ENCODE measurements around the gene COG6. TPM values are rescaled to one million over a fixed set of nuclear protein-coding genes. Genes with fewer than 3 reads are reported as not detected.

Gene COG6
- total RNA-seq (10 to 100 TPM; 28.0 to 34.4 (median 31.3) TPM), polyA plus RNA-seq (11.5 TPM)
- long read RNA-seq, donor 1, transcript COG6-204 (19 exons, 3,563 nt) = major isoform, 51 of 65 reads
- long read RNA-seq, donor 1, partial matches to known transcripts = 5 of 65 reads
- long read RNA-seq, donor 1, other reads (novel, unspliced or antisense) = 9 of 65 reads
- long read RNA-seq, donor 2, transcript COG6-204 (19 exons, 3,563 nt) = major isoform, 25 of 29 reads
- long read RNA-seq, donor 2, partial matches to known transcripts = 0 of 29 reads
- long read RNA-seq, donor 2, other reads (novel, unspliced or antisense) = 4 of 29 reads
- long read RNA-seq, donor 3, transcript COG6-204 (19 exons, 3,563 nt) = major isoform, 73 of 101 reads
- long read RNA-seq, donor 3, partial matches to known transcripts = 12 of 101 reads
- long read RNA-seq, donor 3, other reads (novel, unspliced or antisense) = 16 of 101 reads
- long read RNA-seq, donor 4, transcript COG6-204 (19 exons, 3,563 nt) = major isoform, 13 of 14 reads
- long read RNA-seq, donor 4, partial matches to known transcripts = 1 of 14 reads
- long read RNA-seq, donor 4, other reads (novel, unspliced or antisense) = 0 of 14 reads

GRCh38 chr13:39655569-39656324 is at the start of gene COG6:
TSS of gene COG6 (plus strand) at chr13:39655662. CDS start at chr13:39655727, 65 bp downstream.
- Histone ChIP-seq H3K9me3 (ENCODE audit: control insufficient read depth, low read length) (no peaks in the 10 kb centered on the region), H3K4me1 (ENCODE audit: control insufficient read depth, insufficient read depth, low read length) (peaks cover 1% of the 10 kb centered on the region), H3K4me3 (ENCODE audit: low read length) (peak within 1 kb of the TSS; percentile 76), H3K27ac (ENCODE audit: low read length) (peak within 1 kb of the TSS; percentile 53), H3K27me3 (ENCODE audit: control insufficient read depth, insufficient read depth) (no peaks in the 10 kb centered on the region)
- DNase-seq (peak; percentile 92 to 97 (median 97)), ATAC-seq (peak; percentile 98 to 99)
- under 1% methylated on average over 59 of the region's 59 CpGs for WGBS
- intact Hi-C loops (cut with DNase I) = no loop called here

GRCh38 chr13:39605677-39606320 is 49.7 kb upstream of the COG6 start:
- ATAC-seq (no peak), DNase-seq (no peak)
- Histone ChIP-seq H3K27ac (ENCODE audit: low read length) (no peak overlapping the region), H3K27me3 (ENCODE audit: control insufficient read depth, insufficient read depth) (no peaks in the 10 kb centered on the region), H3K4me3 (ENCODE audit: low read length) (no peak overlapping the region), H3K9me3 (ENCODE audit: control insufficient read depth, low read length) (no peaks in the 10 kb centered on the region), H3K4me1 (ENCODE audit: control insufficient read depth, insufficient read depth, low read length) (peaks cover 3% of the 10 kb centered on the region)
- WGBS = 92% methylated on average over 3 of the region's 3 CpGs
- intact Hi-C loops (cut with DNase I) = loop anchor here in 2 of 4 donors (10.0 kb wide), 2 partner anchors 191 to 331 kb away; no protein-coding TSS in a partner anchor

DNA sequence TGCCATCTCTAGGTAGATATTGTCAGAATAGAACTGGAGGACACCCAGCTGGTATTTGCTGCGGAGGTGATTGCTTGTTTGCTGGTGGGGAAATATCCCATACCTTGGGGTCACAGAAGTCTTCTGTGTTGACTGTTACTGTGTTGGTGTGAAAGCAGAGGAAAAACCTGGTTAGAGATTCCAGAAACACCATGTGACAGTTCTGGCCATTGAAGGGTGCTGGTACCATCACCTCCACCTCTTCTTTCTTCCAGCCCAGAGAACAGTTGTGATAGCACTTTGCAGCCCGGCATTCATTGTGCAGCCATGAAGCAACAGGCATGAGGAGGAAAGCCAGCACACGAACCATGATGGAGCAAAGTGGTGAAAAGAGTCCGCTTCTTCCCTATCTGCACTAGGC is 47.6 kb upstream of the COG6 start:
- Histone ChIP-seq H3K4me3 (ENCODE audit: low read length) (no peak overlapping the region), H3K27me3 (ENCODE audit: control insufficient read depth, insufficient read depth) (no peaks in the 10 kb centered on the region), H3K27ac (ENCODE audit: low read length) (no peak overlapping the region), H3K4me1 (ENCODE audit: control insufficient read depth, insufficient read depth, low read length) (no peaks in the 10 kb centered on the region), H3K9me3 (ENCODE audit: control insufficient read depth, low read length) (no peaks in the 10 kb centered on the region)
- DNase-seq = no peak
- ATAC-seq = no peak
- 98% methylated on average over 4 of the region's 4 CpGs for WGBS
- intact Hi-C loops (cut with DNase I) = loop anchor here in 2 of 4 donors (10.0 kb wide), 2 partner anchors 193 to 333 kb away; no protein-coding TSS in a partner anchor

DNA sequence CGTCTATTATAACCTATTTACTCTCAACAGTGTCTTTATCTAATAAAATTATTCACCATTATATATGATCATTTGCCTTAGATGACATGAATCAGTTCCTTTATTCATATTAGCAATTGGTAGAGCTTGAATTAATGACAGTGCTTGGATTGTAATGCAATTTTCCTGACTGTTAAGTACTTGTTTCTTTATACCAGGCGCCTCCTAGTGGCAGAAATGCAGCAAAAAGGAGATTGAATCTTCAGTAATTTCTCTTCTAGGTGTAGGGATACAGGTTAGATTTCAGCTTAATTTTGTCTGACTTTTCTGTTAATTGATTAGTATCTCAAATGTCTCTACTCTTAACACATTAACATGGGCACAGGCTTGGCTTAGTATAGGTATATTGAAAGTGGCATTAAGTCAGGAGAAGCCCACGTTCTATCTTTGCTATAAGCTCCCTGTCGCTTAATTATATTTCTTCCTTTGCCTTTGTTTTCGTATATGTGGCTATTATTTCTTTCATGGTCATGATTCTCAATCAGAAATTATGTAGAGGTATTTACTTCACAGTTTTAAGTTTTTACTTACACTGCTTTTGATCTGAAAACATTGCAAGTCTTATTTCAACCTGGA is 43.3 kb upstream of the COG6 start:
- no peak overlapping the region for H3K4me3 ChIP-seq (ENCODE audit: low read length)
- 59% methylated on average over 5 of the region's 5 CpGs for WGBS
- no peaks in the 10 kb centered on the region for H3K4me1 ChIP-seq (ENCODE audit: control insufficient read depth, insufficient read depth, low read length)
- H3K27me3 ChIP-seq (ENCODE audit: control insufficient read depth, insufficient read depth) = no peaks in the 10 kb centered on the region
- ATAC-seq (peak; percentile 48 to 59), DNase-seq (peak; percentile 59 to 79 (median 59))
- intact Hi-C loops (cut with DNase I) = loop anchor here (5.0 to 10.0 kb wide), 6 partner anchors 200 to 560 kb away; no protein-coding TSS in a partner anchor
- H3K27ac ChIP-seq (ENCODE audit: low read length) = no peak overlapping the region
- no peaks in the 10 kb centered on the region for H3K9me3 ChIP-seq (ENCODE audit: control insufficient read depth, low read length)

DNA sequence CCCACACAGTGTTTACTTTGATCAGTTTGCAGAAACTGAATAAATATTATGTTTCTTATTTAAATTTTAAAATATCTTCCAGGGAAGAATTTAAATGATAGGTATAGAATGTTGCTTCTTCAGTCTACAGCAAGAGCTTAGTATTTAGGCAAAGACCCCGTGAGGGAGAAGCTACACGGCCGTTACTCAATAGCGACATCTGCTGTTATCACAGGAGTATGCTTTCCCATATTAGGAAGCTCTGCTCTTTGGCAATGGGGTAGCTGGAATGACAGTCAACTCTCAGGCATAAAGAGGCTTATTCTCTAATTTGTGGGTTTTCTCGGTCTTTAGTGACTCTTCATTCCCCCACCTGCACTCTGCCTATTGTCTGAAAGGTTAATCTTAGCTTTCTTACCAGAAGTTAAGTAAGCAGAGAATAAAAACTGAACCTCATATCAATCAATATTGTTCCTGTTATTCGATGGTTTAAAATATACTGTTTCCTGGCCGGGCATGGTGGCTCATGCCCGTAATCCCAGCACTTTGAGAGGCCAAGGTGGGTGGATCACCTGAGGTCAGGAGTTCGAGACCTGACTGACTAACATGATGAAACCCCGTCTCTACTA is 39.3 kb upstream of the COG6 start:
- DNase-seq (peak in 2 of 3 donors; percentile 24 to 46), ATAC-seq (peak; percentile 84)
- Histone ChIP-seq H3K27ac (ENCODE audit: low read length) (no peak overlapping the region), H3K4me3 (ENCODE audit: low read length) (no peak overlapping the region), H3K9me3 (ENCODE audit: control insufficient read depth, low read length) (no peaks in the 10 kb centered on the region), H3K4me1 (ENCODE audit: control insufficient read depth, insufficient read depth, low read length) (no peaks in the 10 kb centered on the region), H3K27me3 (ENCODE audit: control insufficient read depth, insufficient read depth) (no peaks in the 10 kb centered on the region)
- intact Hi-C loops (cut with DNase I) = loop anchor here (5.0 to 10.0 kb wide), 5 partner anchors 341 to 569 kb away; no protein-coding TSS in a partner anchor
- 35% methylated on average over 10 of the region's 10 CpGs for WGBS

- DNase-seq (no peak), ATAC-seq (no peak)
- no peak overlapping the region for H3K4me3 ChIP-seq (ENCODE audit: low read length)
- H3K27ac ChIP-seq (ENCODE audit: low read length) = no peak overlapping the region
- no peaks in the 10 kb centered on the region for H3K27me3 ChIP-seq (ENCODE audit: control insufficient read depth, insufficient read depth)
- no peaks in the 10 kb centered on the region for H3K9me3 ChIP-seq (ENCODE audit: control insufficient read depth, low read length)
- 45% methylated on average over 1 of the region's 1 CpG for WGBS
- H3K4me1 ChIP-seq (ENCODE audit: control insufficient read depth, insufficient read depth, low read length) = no peaks in the 10 kb centered on the region
- intact Hi-C loops (cut with DNase I) = loop anchor here (5.0 to 10.0 kb wide), 5 partner anchors 344 to 571 kb away; no protein-coding TSS in a partner anchor
Observed at GRCh38 chr13:39618561-39618960, 36.9 kb upstream of the COG6 start.

DNA sequence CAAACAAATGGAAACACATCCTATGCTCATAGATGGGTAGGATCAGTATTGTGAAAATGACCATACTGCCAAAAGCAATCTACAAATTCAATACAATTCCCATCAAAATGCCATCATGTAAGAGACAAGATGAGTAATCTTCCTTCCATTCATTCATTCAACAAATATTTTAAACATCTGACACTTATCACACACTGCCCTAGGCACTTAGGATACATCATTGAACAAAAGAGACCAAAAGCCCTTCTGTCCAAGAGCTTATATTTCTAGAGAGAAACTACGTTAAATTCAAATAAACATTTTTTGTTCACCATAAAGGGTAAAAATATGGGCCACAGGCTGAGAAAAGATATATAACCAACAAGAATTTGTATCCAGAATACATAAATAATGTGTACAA is 32.0 kb upstream of the COG6 start:
- intact Hi-C loops (cut with DNase I) = no loop called here
- H3K4me1 ChIP-seq (ENCODE audit: control insufficient read depth, insufficient read depth, low read length) = no peaks in the 10 kb centered on the region
- H3K4me3 ChIP-seq (ENCODE audit: low read length) = no peak overlapping the region
- H3K9me3 ChIP-seq (ENCODE audit: control insufficient read depth, low read length) = no peaks in the 10 kb centered on the region
- ATAC-seq (no peak), DNase-seq (no peak)
- H3K27me3 ChIP-seq (ENCODE audit: control insufficient read depth, insufficient read depth) = no peaks in the 10 kb centered on the region
- 91% methylated on average over 1 of the region's 1 CpG for WGBS
- no peak overlapping the region for H3K27ac ChIP-seq (ENCODE audit: low read length)

DNA sequence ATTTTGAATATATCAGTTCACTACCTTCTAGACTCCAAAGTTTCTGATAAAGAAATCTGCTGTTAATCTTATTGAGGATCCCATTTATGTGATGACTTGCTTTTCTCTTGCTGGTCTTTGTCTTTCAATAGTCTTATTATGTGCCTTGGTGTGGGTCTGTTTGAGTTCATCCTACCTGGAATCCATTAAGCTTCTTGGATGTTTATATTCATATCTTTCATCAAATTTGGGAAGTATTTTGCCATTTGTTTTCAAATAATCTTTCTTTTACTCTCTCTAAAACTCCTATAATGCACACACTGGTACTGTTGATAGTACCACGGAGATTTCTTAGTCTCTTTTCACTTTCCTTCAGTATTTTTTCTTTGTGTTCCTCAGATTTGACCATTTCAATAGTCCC is 24.2 kb upstream of the COG6 start:
- intact Hi-C loops (cut with DNase I) = no loop called here
- WGBS = 85% methylated on average over 1 of the region's 1 CpG
- no peak for ATAC-seq
- no peak for DNase-seq
- H3K9me3 ChIP-seq (ENCODE audit: control insufficient read depth, low read length) = no peaks in the 10 kb centered on the region
- no peaks in the 10 kb centered on the region for H3K4me1 ChIP-seq (ENCODE audit: control insufficient read depth, insufficient read depth, low read length)
- H3K4me3 ChIP-seq (ENCODE audit: low read length) = no peak overlapping the region
- no peaks in the 10 kb centered on the region for H3K27me3 ChIP-seq (ENCODE audit: control insufficient read depth, insufficient read depth)
- H3K27ac ChIP-seq (ENCODE audit: low read length) = no peak overlapping the region

- no peaks in the 10 kb centered on the region for H3K4me1 ChIP-seq (ENCODE audit: control insufficient read depth, insufficient read depth, low read length)
- no peak overlapping the region for H3K4me3 ChIP-seq (ENCODE audit: low read length)
- no peak overlapping the region for H3K27ac ChIP-seq (ENCODE audit: low read length)
- H3K9me3 ChIP-seq (ENCODE audit: control insufficient read depth, low read length) = no peaks in the 10 kb centered on the region
- intact Hi-C loops (cut with DNase I) = no loop called here
- no peak for DNase-seq
- ATAC-seq = no peak
- peaks cover 3% of the 10 kb centered on the region for H3K27me3 ChIP-seq (ENCODE audit: control insufficient read depth, insufficient read depth)
Observed at GRCh38 chr13:39632994-39633393, 22.5 kb upstream of the COG6 start.

GRCh38 chr13:39635564-39635963 is 19.9 kb upstream of the COG6 start:
- DNase-seq (no peak), ATAC-seq (no peak)
- Histone ChIP-seq H3K27me3 (ENCODE audit: control insufficient read depth, insufficient read depth) (peaks cover 3% of the 10 kb centered on the region), H3K27ac (ENCODE audit: low read length) (no peak overlapping the region), H3K4me3 (ENCODE audit: low read length) (no peak overlapping the region), H3K4me1 (ENCODE audit: control insufficient read depth, insufficient read depth, low read length) (no peaks in the 10 kb centered on the region), H3K9me3 (ENCODE audit: control insufficient read depth, low read length) (no peaks in the 10 kb centered on the region)
- 97% methylated on average over 1 of the region's 1 CpG for WGBS
- intact Hi-C loops (cut with DNase I) = no loop called here
